Hair follicle dermal papilla cell (primary cell): ENCODE results near the gene NMS. TPM values are rescaled to one million over a fixed set of nuclear protein-coding genes. Genes with fewer than 3 reads are reported as not detected.

Experiments
- total RNA-seq: library from RNA; depleted of rRNA; stranded (reverse); fragments of >200 nt; gene quantifications from 2 replicates; pipeline ENCODE4 v1.2.3, GENCODE V29; 2012

The NMS gene
- total RNA-seq: not detected in 2 replicates

GRCh38 chr2:100470182-100470581 lies at the start of gene NMS:
Gene NMS, plus strand, starts transcription at chr2:100470482. Its CDS starts 7 bp downstream, at chr2:100470489.

Other genes with a start within 250 kb of the NMS start
- not detected in 2 replicates for gene LONRF2, start 148.0 kb upstream of the NMS start, total RNA-seq
- 9.8 and 12.5 TPM in 2 replicates for gene CHST10, start 52.8 kb upstream of the NMS start, total RNA-seq
- 9.2 and 10.2 TPM in 2 replicates for gene PDCL3, start 92.5 kb downstream of the NMS start, total RNA-seq